RWPE1 (cell line): ENCODE data around the gene PTPRCAP.
A peak's percentile ranks its signal among the peaks of the same experiment; 100 is the strongest.
"Not testable (repeated sequence)": the region's sequence is repeated elsewhere in the genome, so short reads cannot be mapped to it uniquely, and the experiment has no call there.

Experiments used
- CTCF ChIA-PET: fragments of 350-600 bp; sonication (Branson Sonifier 250); formaldehyde crosslinking; extraction: SDS; loops from one replicate; lab custom pipeline; 2021; lab: Yijun Ruan, JAX
- POLR2A ChIA-PET: fragments of 400-600 bp; formaldehyde crosslinking; extraction: SDS; loops from one replicate; lab custom pipeline; 2020; ENCODE audit warnings: antibody characterized with exemption; ENCODE audit not compliant: low non-redundant PET; lab: Yijun Ruan, JAX
- DNase-seq: peaks from one replicate; pipeline ENCODE4 v3.0.0; 2012; ENCODE audit warnings: low spot score
- H3K27ac ChIP-seq: fragments of 450-650 bp; 2 replicates; pipeline ENCODE4 v1.5.1; 2017
- TF ChIP-seq, protein P1 (sequence below): fragments of 450-650 bp; conservative IDR thresholded peaks from 2 replicates; pipeline ENCODE4 v1.5.1; 2017; ENCODE audit warnings: low read depth, mild to moderate bottlenecking

The PTPRCAP gene

DNA sequence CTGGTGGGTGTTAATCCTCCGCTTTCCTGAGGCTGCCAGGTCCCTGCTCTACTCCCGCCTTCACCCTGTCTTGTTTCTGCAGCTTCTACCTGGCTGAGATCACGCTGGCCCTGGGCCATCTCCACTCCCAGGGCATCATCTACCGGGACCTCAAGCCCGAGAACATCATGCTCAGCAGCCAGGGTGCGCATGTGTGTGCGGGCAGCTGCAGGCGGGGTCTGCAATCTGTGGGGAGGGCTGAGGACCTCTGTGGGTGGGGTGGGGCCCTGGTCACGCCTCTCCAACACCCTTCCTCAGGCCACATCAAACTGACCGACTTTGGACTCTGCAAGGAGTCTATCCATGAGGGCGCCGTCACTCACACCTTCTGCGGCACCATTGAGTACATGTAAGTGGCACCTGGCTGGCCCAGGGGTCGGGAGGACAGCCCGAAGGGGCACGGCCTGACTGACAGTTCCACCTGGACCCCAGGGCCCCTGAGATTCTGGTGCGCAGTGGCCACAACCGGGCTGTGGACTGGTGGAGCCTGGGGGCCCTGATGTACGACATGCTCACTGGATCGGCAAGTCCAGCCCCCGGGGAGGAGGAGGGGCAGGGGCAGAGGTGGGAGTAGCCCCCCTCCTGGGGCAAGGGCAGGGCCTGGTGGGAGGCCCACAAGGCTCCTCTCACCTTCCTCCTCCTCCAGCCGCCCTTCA is 4.7 kb downstream of the PTPRCAP start:
- CTCF ChIA-PET, result interaction anchor here (0.5 to 0.6 kb wide), 2 partner anchors 11 to 32 kb away, joined by 3 to 4 read pairs; no protein-coding TSS in a partner anchor
- H3K27ac ChIP-seq, result peak overlapping the region; percentile 87
- TF ChIP-seq, protein P1, sequence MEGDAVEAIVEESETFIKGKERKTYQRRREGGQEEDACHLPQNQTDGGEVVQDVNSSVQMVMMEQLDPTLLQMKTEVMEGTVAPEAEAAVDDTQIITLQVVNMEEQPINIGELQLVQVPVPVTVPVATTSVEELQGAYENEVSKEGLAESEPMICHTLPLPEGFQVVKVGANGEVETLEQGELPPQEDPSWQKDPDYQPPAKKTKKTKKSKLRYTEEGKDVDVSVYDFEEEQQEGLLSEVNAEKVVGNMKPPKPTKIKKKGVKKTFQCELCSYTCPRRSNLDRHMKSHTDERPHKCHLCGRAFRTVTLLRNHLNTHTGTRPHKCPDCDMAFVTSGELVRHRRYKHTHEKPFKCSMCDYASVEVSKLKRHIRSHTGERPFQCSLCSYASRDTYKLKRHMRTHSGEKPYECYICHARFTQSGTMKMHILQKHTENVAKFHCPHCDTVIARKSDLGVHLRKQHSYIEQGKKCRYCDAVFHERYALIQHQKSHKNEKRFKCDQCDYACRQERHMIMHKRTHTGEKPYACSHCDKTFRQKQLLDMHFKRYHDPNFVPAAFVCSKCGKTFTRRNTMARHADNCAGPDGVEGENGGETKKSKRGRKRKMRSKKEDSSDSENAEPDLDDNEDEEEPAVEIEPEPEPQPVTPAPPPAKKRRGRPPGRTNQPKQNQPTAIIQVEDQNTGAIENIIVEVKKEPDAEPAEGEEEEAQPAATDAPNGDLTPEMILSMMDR, result no peak
- no peak for DNase-seq
- POLR2A ChIA-PET, result no interaction called here

DNA sequence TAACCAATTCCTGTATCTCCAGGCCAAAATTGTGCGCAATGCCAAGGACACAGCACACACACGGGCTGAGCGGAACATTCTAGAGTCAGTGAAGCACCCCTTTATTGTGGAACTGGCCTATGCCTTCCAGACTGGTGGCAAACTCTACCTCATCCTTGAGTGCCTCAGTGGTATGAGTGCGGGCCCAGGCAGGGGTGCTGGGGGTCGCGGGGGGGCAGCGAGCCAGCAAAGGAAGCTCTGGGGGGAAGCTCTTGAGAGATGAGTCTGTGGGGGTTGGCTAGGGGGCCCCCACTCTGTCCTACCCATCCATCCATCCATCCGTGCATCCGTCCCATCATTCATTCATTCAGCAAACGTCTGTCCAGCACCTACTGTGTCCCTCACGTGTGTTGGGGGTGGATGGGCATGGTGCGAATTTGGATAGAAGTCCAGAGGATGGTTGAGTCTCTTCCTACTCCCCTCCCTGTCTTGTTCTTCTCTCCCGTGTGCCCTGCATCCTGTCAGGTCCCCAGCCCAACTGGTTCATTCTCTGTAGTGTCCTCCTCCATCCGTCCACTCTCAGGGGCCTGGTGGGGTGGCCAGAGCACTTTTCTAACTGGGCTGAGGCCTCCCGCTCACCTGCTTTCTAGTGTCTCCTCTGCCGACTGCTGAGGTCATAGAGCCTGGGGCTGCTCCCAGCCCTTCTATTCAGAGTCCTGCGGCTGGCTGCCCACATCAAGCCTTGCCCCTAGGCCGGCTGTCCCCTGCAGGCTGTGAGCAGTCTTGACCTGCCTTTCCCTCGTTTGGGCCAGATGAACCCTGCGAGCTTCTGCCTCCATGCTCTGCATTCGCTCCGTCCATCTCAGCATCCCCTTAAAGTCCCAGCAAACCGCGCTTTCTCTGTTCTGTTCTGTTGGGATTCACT is 5.9 kb downstream of the PTPRCAP start:
- TF ChIP-seq, protein P1, result no peak
- POLR2A ChIA-PET, result interaction anchor here (0.6 kb wide), 1 partner anchor 12 kb away, joined by 3 read pairs; the partner anchor contains the start of gene CORO1B

DNA sequence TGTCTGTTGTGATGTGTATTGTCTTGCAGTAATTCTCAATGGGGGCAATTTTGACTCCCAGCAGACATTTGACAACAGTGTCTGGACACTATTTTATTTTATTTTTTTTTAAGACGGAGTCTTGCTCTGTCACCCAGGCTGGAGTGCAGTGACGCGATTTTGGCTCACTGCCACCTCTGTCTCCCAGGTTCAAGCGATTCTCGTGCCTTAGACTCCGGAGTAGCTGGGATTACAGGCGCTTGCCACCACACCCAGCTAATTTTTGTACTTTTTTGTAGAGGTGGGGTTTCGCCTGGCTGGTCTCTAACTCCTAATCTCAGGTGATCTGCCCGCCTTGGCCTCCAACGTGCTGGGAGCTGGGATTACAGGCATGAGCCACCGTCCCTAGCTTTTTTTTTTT is 7.8 kb downstream of the PTPRCAP start:
- TF ChIP-seq, protein P1, result no peak
- DNase-seq, result no peak
- CTCF ChIA-PET, result interaction anchor here (2.6 kb wide), 1 partner anchor 28 kb away, joined by 12 read pairs; the partner anchor contains the start of gene PPP1CA
- POLR2A ChIA-PET, result interaction anchor here (0.6 kb wide), 1 partner anchor 39 kb away, joined by 3 read pairs; no protein-coding TSS in a partner anchor
- H3K27ac ChIP-seq, result peak overlapping the region; percentile 84

More for the DNA sequence above, 5.9 kb downstream of the PTPRCAP start:
- CTCF ChIA-PET, result interaction anchor here (0.7 kb wide), 1 partner anchor 8 kb away, joined by 4 read pairs; no protein-coding TSS in a partner anchor
- peak overlapping the region; percentile 87; the same call in 1 of the 2 replicates for H3K27ac ChIP-seq
- DNase-seq, result no peak

DNA sequence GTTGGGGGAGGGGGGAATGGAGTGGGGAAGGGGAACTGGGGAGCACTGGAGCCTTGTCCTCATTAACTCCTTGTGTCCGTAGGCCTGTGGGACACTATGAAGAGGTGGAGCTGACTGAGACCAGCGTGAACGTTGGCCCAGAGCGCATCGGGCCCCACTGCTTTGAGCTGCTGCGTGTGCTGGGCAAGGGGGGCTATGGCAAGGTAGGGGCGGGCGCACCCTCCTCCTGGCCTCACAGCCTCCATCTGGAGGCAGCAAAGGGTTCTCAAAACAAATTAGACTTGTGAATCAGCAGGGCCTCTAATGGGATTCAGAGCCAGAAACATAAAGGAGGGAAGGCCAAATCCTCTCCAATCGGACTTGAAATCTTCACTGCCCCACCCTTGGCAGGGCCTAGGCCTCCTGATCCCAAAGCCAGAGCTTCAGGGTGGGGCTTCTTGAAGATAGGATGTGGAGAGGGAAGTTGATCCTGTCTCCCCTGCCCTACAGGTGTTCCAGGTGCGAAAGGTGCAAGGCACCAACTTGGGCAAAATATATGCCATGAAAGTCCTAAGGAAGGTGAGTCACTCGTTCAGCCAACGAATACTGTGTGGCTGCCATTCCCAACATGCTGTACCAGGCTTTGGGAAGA is 8.3 kb downstream of the PTPRCAP start:
- DNase-seq, result peak; percentile 20
- ChIA-PET CTCF (interaction anchor here (2.6 kb wide), 1 partner anchor 28 kb away, joined by 12 read pairs; the partner anchor contains the start of gene PPP1CA), POLR2A (interaction anchor here (0.6 to 2.3 kb wide), 4 partner anchors 28 to 39 kb away, joined by 3 to 7 read pairs (median 4); partner anchors contain the start of gene PPP1CA)
- TF ChIP-seq, protein P1, result no peak
- H3K27ac ChIP-seq, result peak overlapping the region; percentile 84

DNA sequence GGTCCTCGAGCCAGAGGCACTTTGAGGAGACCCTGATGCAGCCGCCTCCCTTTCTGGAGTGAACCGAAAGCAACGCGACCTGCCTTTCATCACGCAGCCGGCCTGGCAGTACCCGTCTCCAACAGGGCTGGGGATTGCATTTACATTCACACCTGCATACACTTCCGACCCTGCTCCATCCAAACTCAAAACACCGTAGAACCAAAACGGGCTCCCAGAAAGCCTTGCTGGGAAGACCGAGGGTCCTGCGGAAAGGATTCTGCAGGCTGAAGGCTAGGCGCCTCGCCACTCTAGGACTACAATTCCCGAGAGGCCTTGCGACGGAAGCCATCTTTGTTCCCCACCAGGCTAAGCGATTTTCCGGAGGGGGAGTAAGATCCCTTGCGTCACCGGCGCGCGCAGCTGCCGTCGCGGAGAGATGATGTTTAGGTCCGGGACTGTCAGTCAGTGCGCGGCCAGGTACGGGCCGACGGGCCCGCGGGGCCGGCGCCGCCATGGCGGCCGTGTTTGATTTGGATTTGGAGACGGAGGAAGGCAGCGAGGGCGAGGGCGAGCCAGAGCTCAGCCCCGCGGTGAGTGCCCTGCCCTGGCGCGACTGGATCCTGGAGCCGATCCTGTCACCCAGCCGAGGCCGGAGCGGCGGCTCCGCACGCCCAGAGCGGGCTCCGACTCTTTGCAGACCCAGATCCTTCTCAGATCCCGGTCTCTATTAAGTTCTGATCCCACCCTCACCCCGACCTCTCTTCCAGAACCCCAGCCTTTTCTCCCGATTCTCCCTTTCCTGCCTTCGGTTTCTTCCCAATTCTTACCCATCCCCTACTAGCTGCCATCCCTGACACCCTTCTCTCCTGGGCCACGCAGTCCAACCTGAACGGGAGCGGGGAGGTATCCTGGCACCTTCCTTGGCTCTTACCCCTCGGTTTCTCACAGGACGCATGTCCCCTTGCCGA is 9.2 kb downstream of the PTPRCAP start, which contains the start of gene RPS6KB2:
Gene RPS6KB2, plus strand, starts transcription at position 443 of the 950 bp plus-strand sequence. Its CDS starts 52 bp downstream, at position 495.
- peak within 1 kb of the TSS; percentile 84 for H3K27ac ChIP-seq
- ChIA-PET CTCF (interaction anchor here (0.7 to 2.6 kb wide), 2 partner anchors 27 to 831 kb away, joined by 3 to 12 read pairs; partner anchors contain the start of gene PPP1CA), POLR2A (interaction anchor here (1.0 to 2.3 kb wide), 3 partner anchors 27 to 40 kb away, joined by 3 to 7 read pairs (median 5); partner anchors contain the start of gene PPP1CA)
- TF ChIP-seq, protein P1, result no peak
- DNase-seq, result peak; percentile 99

DNA sequence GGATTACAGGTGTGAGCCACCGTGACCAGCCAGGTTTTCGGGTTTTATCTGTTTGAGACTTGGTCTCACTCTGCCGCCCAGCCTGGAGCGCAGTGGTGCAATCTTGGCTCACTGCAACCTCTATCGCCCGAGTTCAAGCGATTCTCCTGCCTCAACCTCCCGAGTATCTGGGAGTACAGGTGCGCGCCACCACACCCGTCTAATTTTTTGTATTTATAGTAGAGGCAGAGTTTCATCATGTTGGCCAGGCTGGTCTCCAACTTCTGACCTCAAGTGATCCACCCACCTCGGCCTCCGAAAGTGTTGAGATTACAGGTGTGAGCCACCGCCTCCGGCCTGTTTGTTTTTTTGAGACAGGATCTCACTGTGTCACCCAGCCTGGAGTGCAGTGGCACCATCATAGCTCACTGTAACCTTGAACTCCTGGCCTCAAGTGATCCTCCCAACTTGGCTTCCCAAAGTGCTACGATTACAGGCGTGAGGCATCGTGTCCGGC is 10.1 kb downstream of the PTPRCAP start:
- H3K27ac ChIP-seq, result peak overlapping the region; percentile 84
- ChIA-PET CTCF (interaction anchor here (0.6 kb wide), 1 partner anchor 28 kb away, joined by 6 read pairs; no protein-coding TSS in a partner anchor), POLR2A (interaction anchor here (2.3 kb wide), 1 partner anchor 26 kb away, joined by 7 read pairs; the partner anchor contains the start of gene PPP1CA)
- not testable (repeated sequence) for DNase-seq
